CD4-positive, alpha-beta T cell treated with Interleukin-6 for 4 hours (primary cell): ENCODE results near the gene NINL.
A peak's percentile ranks its signal among the peaks of the same experiment; 100 is the strongest.

Experiments
- DNase-seq: peaks from one replicate; pipeline ENCODE4 v3.0.0-alpha.2; 2020; ENCODE audit warnings: mixed read lengths

Gene NINL

GRCh38 chr20:25497586-25498279 lies 87.6 kb downstream of the NINL start:
- no peak for DNase-seq

- no peak for DNase-seq
Measured at GRCh38 chr20:25496968-25497401, 88.3 kb downstream of the NINL start.

- no peak for DNase-seq
Measured at GRCh38 chr20:25496165-25496967, 89.0 kb downstream of the NINL start.

- no peak for DNase-seq
Measured at GRCh38 chr20:25495189-25495824, 90.0 kb downstream of the NINL start.

- no peak for DNase-seq
Measured at GRCh38 chr20:25494506-25495188, 90.7 kb downstream of the NINL start.

GRCh38 chr20:25493748-25494505 lies 91.4 kb downstream of the NINL start:
- no peak for DNase-seq

GRCh38 chr20:25493137-25493536 lies 92.2 kb downstream of the NINL start:
- no peak for DNase-seq

GRCh38 chr20:25491446-25492038 lies 93.8 kb downstream of the NINL start:
- DNase-seq, result no peak

GRCh38 chr20:25490656-25491445 lies 94.5 kb downstream of the NINL start:
- no peak for DNase-seq

GRCh38 chr20:25489221-25489871 lies 96.0 kb downstream of the NINL start:
- no peak for DNase-seq

GRCh38 chr20:25487975-25488374 lies 97.4 kb downstream of the NINL start:
- DNase-seq, result no peak

- no peak for DNase-seq
Measured at GRCh38 chr20:25487306-25487705, 98.0 kb downstream of the NINL start.

- DNase-seq, result peak; percentile 16
Measured at GRCh38 chr20:25486377-25486776, 99.0 kb downstream of the NINL start.

GRCh38 chr20:25485872-25486271 lies 99.5 kb downstream of the NINL start:
- DNase-seq, result no peak

GRCh38 chr20:25484911-25485511 lies 100.3 kb downstream of the NINL start:
- DNase-seq, result peak; percentile 19

- DNase-seq, result no peak
Measured at GRCh38 chr20:25484224-25484846, 101.0 kb downstream of the NINL start.

GRCh38 chr20:25483431-25484132 lies 101.7 kb downstream of the NINL start:
- no peak for DNase-seq

- no peak for DNase-seq
Measured at GRCh38 chr20:25481918-25482253, 103.4 kb downstream of the NINL start.
